OCI-LY3 (cell line): ENCODE data around the gene RBP4.

Experiments used
- H2AFZ ChIP-seq: fragments of 200-600, 300-600 bp; shearing (Covaris generic); 2 replicates; pipeline ENCODE4 v1.6.0; 2014; ENCODE audit warnings: antibody characterized with exemption, low read depth, low read length
- H3K27ac ChIP-seq: fragments of 200-600, 300-600 bp; sonication (generic); 2 replicates; pipeline ENCODE4 v1.5.1; 2014; ENCODE audit warnings: mild to moderate bottlenecking, low read length, moderate library complexity, mixed read lengths
- H3K27me3 ChIP-seq: fragments of 200-600, 300-600 bp; sonication (generic); 2 replicates; pipeline ENCODE4 v1.6.1; 2014; ENCODE audit warnings: low read depth, low read length, mixed read lengths
- H3K36me3 ChIP-seq: fragments of 200-600, 300-600 bp; sonication (generic); replicated peaks from 2 replicates; pipeline ENCODE3; 2014; ENCODE audit warnings: low read depth, low read length, mixed read lengths
- H3K4me1 ChIP-seq: fragments of 300-600, 200-600 bp; sonication (generic); 2 replicates; pipeline ENCODE4 v1.6.1; 2014; ENCODE audit warnings: low read length, mixed read lengths
- H3K4me2 ChIP-seq: fragments of 200-600, 300-600 bp; sonication (generic); 2 replicates; pipeline ENCODE4 v1.6.1; 2014; ENCODE audit warnings: low read length, mixed read lengths
- H3K4me3 ChIP-seq: fragments of 300-600, 200-600 bp; sonication (generic); 2 replicates; pipeline ENCODE4 v1.5.1; 2014; ENCODE audit warnings: antibody characterized with exemption, mild to moderate bottlenecking, low read length, moderate library complexity
- H3K79me2 ChIP-seq: fragments of 300-600, 200-600 bp; shearing (Covaris generic); 2 replicates; pipeline ENCODE4 v1.6.1; 2014; ENCODE audit warnings: mild to moderate bottlenecking, low read length, mixed read lengths
- H3K9ac ChIP-seq: fragments of 300-600, 200-600 bp; shearing (Covaris generic); 2 replicates; pipeline ENCODE4 v1.6.0; 2014; ENCODE audit warnings: mild to moderate bottlenecking, low read length, moderate library complexity
- H3K9me3 ChIP-seq: fragments of 200-600, 300-600 bp; shearing (Covaris generic); 2 replicates; pipeline ENCODE4 v1.6.1; 2014; ENCODE audit warnings: low read length, mixed read lengths; ENCODE audit not compliant: insufficient read depth
- H4K20me1 ChIP-seq: fragments of 200-600, 300-600 bp; sonication (generic); 2 replicates; pipeline ENCODE4 v1.6.1; 2016; ENCODE audit warnings: low read length, mixed read lengths; ENCODE audit not compliant: insufficient read depth
- CTCF ChIP-seq: fragments of 200-600, 300-600 bp; sonication (generic); IDR thresholded peaks from 2 replicates; pipeline ENCODE4 v1.5.1; 2014; ENCODE audit warnings: antibody characterized with exemption, low read length, low read depth
- EZH2phosphoT487 ChIP-seq: fragments of 200-600 bp; shearing (Covaris generic); IDR thresholded peaks from 2 replicates; pipeline ENCODE4 v1.6.1; 2018; ENCODE audit warnings: antibody characterized with exemption, mixed run types, low read depth

Gene RBP4

GRCh38 chr10:93614101-93614825, 13.2 kb upstream of the RBP4 start:
- Histone ChIP-seq H3K4me1 (no peaks in the 10 kb centered on the region), H3K4me3 (no peak overlapping the region), H3K4me2 (no peak overlapping the region), H3K9me3 (no peaks in the 10 kb centered on the region), H3K9ac (no peak overlapping the region), H3K27me3 (no peaks in the 10 kb centered on the region), H3K36me3 (no peaks in the 10 kb centered on the region), H4K20me1 (no peaks in the 10 kb centered on the region), H3K79me2 (no peaks in the 10 kb centered on the region), H3K27ac (no peak overlapping the region), H2AFZ (no peak overlapping the region)
- no peak for TF ChIP-seq EZH2phosphoT487
- TF ChIP-seq CTCF, result no peak

GRCh38 chr10:93613126-93613525, 12.1 kb upstream of the RBP4 start:
- no peak overlapping the region for H2AFZ ChIP-seq
- no peak overlapping the region for H3K4me3 ChIP-seq
- no peaks in the 10 kb centered on the region for H4K20me1 ChIP-seq
- H3K9me3 ChIP-seq, result no peaks in the 10 kb centered on the region
- H3K27ac ChIP-seq, result no peak overlapping the region
- H3K79me2 ChIP-seq, result no peaks in the 10 kb centered on the region
- no peaks in the 10 kb centered on the region for H3K27me3 ChIP-seq
- H3K4me2 ChIP-seq, result no peak overlapping the region
- no peaks in the 10 kb centered on the region for H3K4me1 ChIP-seq
- TF ChIP-seq CTCF, result no peak
- TF ChIP-seq EZH2phosphoT487, result no peak
- H3K9ac ChIP-seq, result no peak overlapping the region
- H3K36me3 ChIP-seq, result no peaks in the 10 kb centered on the region

- no peaks in the 10 kb centered on the region for H3K79me2 ChIP-seq
- no peak within 1 kb of the TSS for H3K9ac ChIP-seq
- no peak within 1 kb of the TSS for H3K4me2 ChIP-seq
- no peak within 1 kb of the TSS for H3K27ac ChIP-seq
- H3K9me3 ChIP-seq, result no peaks in the 10 kb centered on the region
- no peaks in the 10 kb centered on the region for H3K27me3 ChIP-seq
- no peaks in the 10 kb centered on the region for H4K20me1 ChIP-seq
- H3K36me3 ChIP-seq, result no peaks in the 10 kb centered on the region
- TF ChIP-seq EZH2phosphoT487 (no peak), CTCF (no peak)
- no peak within 1 kb of the TSS for H2AFZ ChIP-seq
- H3K4me1 ChIP-seq, result no peaks in the 10 kb centered on the region
- no peak within 1 kb of the TSS for H3K4me3 ChIP-seq
These were observed 11.3 kb upstream of the RBP4 start, which contains the start of gene PDE6C for GRCh38 chr10:93612311-93612710. Gene PDE6C (plus strand): TSS chr10:93612537. CDS start chr10:93612726, 189 bp downstream.

- no peaks in the 10 kb centered on the region for H3K9me3 ChIP-seq
- H2AFZ ChIP-seq, result no peak overlapping the region
- no peak overlapping the region for H3K27ac ChIP-seq
- no peaks in the 10 kb centered on the region for H4K20me1 ChIP-seq
- H3K36me3 ChIP-seq, result no peaks in the 10 kb centered on the region
- H3K4me2 ChIP-seq, result no peak overlapping the region
- no peaks in the 10 kb centered on the region for H3K27me3 ChIP-seq
- no peak overlapping the region for H3K9ac ChIP-seq
- no peak overlapping the region for H3K4me3 ChIP-seq
- H3K79me2 ChIP-seq, result no peaks in the 10 kb centered on the region
- no peaks in the 10 kb centered on the region for H3K4me1 ChIP-seq
- TF ChIP-seq CTCF (no peak), EZH2phosphoT487 (no peak)
These were observed 7.4 kb upstream of the RBP4 start for GRCh38 chr10:93608421-93608820.
